Vagina (tissue), 2 donors: Measurements from ENCODE around the gene MT1M. TPM values are rescaled to one million over a fixed set of nuclear protein-coding genes. Genes with fewer than 3 reads are reported as not detected.
"Not testable (repeated sequence)": the region's sequence is repeated elsewhere in the genome, so short reads cannot be mapped to it uniquely, and the experiment has no call there.

ENCODE experiments used
- DNase-seq, 2 donors: peaks; one replicate each; pipeline ENCODE4 v3.0.0-alpha.2; 2017; ENCODE audit errors: extremely low spot score in 2 of 2
- H3K27ac ChIP-seq: fragments of 200-600 bp; sonication (generic); one replicate; pipeline ENCODE4 v1.5.1; 2019
- H3K27me3 ChIP-seq: fragments of 200-600 bp; sonication (generic); one replicate; pipeline ENCODE4 v1.5.1; 2019
- H3K36me3 ChIP-seq, 2 donors: fragments of 200-600 bp; sonication (generic); one replicate each; pipeline ENCODE4 v1.5.1; 2017 to 2019
- H3K4me1 ChIP-seq: fragments of 200-600 bp; sonication (generic); one replicate; pipeline ENCODE4 v1.5.1; 2019
- H3K4me3 ChIP-seq, 2 donors: fragments of 200-600 bp; sonication (generic); 1 replicate in 1 of 2; 2 replicates in 1 of 2; pipeline ENCODE4 v1.5.1; 2016 to 2019
- H3K9me3 ChIP-seq: fragments of 200-600 bp; sonication (generic); one replicate; pipeline ENCODE4 v1.5.1; 2019
- CTCF ChIP-seq, 3 experiments: fragments of 450-650 bp in 2 of 3; fragments of 200-600 bp in 1 of 3; sonication (generic) in 1 of 3; IDR thresholded peaks; one replicate each; pipeline ENCODE4 v1.5.1; 2017 to 2019; ENCODE audit warnings: antibody characterized with exemption in 3 of 3, mild to moderate bottlenecking in 2 of 3, moderate library complexity in 2 of 3
- POLR2A ChIP-seq, 2 donors: fragments of 450-650 bp; IDR thresholded peaks; one replicate each; pipeline ENCODE4 v1.6.1; 2017; ENCODE audit warnings: antibody characterized with exemption in 2 of 2, mild to moderate bottlenecking in 2 of 2, moderate library complexity in 2 of 2
- POLR2AphosphoS5 ChIP-seq, 2 donors: sonication (generic); formaldehyde crosslinking; IDR thresholded peaks; one replicate each; pipeline ENCODE4 v1.9.0; 2017; ENCODE audit warnings: antibody characterized with exemption in 2 of 2, mild to moderate bottlenecking in 2 of 2, low read depth in 1 of 2; ENCODE audit not compliant: insufficient read depth in 1 of 2
- intact Hi-C: fragments of 100-400 bp; cut with DNase I; formaldehyde crosslinking; loops from one replicate; pipeline ENCODE4 v1.15.1; 2023
- total RNA-seq: library from RNA; depleted of rRNA; stranded (reverse); fragments of >200 nt; gene quantifications from one replicate; pipeline ENCODE4 v1.2.3, GENCODE V29; 2016

MT1M gene
- total RNA-seq, 1 donor from 2014 or later, result 63.3 TPM

GRCh38 chr16:56670620-56670934, 38.1 kb downstream of the MT1M start:
- no peaks in the 10 kb centered on the region for H3K36me3 ChIP-seq
- no peaks in the 10 kb centered on the region for H3K9me3 ChIP-seq
- no peak for DNase-seq
- no peak overlapping the region for H3K4me3 ChIP-seq
- intact Hi-C loops, result no loop called here
- no peak overlapping the region for H3K27ac ChIP-seq
- no peak for TF ChIP-seq POLR2A (IDR thresholded peaks at IDR 0.05)
- no peak for TF ChIP-seq POLR2AphosphoS5 (IDR thresholded peaks at IDR 0.05; ENCODE audit: insufficient read depth in 1 of 2, low read depth in 1 of 2)
- no peak for TF ChIP-seq CTCF (IDR thresholded peaks at IDR 0.05)
- H3K27me3 ChIP-seq, result no peaks in the 10 kb centered on the region
- H3K4me1 ChIP-seq, result peaks cover 25% of the 10 kb centered on the region

GRCh38 chr16:56671691-56672090, 39.2 kb downstream of the MT1M start:
- H3K9me3 ChIP-seq, H3K36me3 ChIP-seq, intact Hi-C loops, H3K4me3 ChIP-seq, H3K27me3 ChIP-seq, DNase-seq, H3K27ac ChIP-seq: not testable (repeated sequence)
- H3K4me1 ChIP-seq, result peaks cover 33% of the 10 kb centered on the region

- DNase-seq, H3K4me3 ChIP-seq, H3K9me3 ChIP-seq, H3K27me3 ChIP-seq, intact Hi-C loops, H3K36me3 ChIP-seq, H3K27ac ChIP-seq: not testable (repeated sequence)
- peaks cover 33% of the 10 kb centered on the region for H3K4me1 ChIP-seq
These were observed 39.7 kb downstream of the MT1M start for GRCh38 chr16:56672171-56672570.

- Histone ChIP-seq H3K4me3 (no peak overlapping the region), H3K27ac (no peak overlapping the region), H3K27me3 (no peaks in the 10 kb centered on the region), H3K36me3 (no peaks in the 10 kb centered on the region), H3K4me1 (peaks cover 27% of the 10 kb centered on the region), H3K9me3 (no peaks in the 10 kb centered on the region)
- DNase-seq, result no peak
- TF ChIP-seq POLR2AphosphoS5 (IDR thresholded peaks at IDR 0.05; ENCODE audit: insufficient read depth in 1 of 2, low read depth in 1 of 2) (no peak), CTCF (IDR thresholded peaks at IDR 0.05) (no peak), POLR2A (IDR thresholded peaks at IDR 0.05) (no peak)
- intact Hi-C loops, result no loop called here
These were observed 40.5 kb downstream of the MT1M start for GRCh38 chr16:56672761-56673536.

- H3K4me3 ChIP-seq, result no peak overlapping the region
- H3K36me3 ChIP-seq, result no peaks in the 10 kb centered on the region
- TF ChIP-seq CTCF (IDR thresholded peaks at IDR 0.05) (peak; percentile 14 to 46 (median 38)), POLR2AphosphoS5 (IDR thresholded peaks at IDR 0.05; ENCODE audit: insufficient read depth in 1 of 2, low read depth in 1 of 2) (peak in 1 of 2 donors; percentile 14), POLR2A (IDR thresholded peaks at IDR 0.05) (no peak)
- H3K27me3 ChIP-seq, result no peaks in the 10 kb centered on the region
- DNase-seq, result no peak
- H3K27ac ChIP-seq, result no peak overlapping the region
- peaks cover 21% of the 10 kb centered on the region for H3K4me1 ChIP-seq
- H3K9me3 ChIP-seq, result no peaks in the 10 kb centered on the region
- intact Hi-C loops, result no loop called here
These were observed 41.5 kb downstream of the MT1M start for GRCh38 chr16:56673921-56674320.

GRCh38 chr16:56674570-56674969, 42.1 kb downstream of the MT1M start:
- peaks cover 14% of the 10 kb centered on the region for H3K4me1 ChIP-seq
- H3K27ac ChIP-seq, H3K36me3 ChIP-seq, H3K9me3 ChIP-seq, H3K27me3 ChIP-seq, intact Hi-C loops, H3K4me3 ChIP-seq, DNase-seq: not testable (repeated sequence)
